Endothelial cell of umbilical vein (primary cell): ENCODE data around the gene LAMB4. TPM values are rescaled to one million over a fixed set of nuclear protein-coding genes. Genes with fewer than 3 reads are reported as not detected.

ENCODE experiments used
- BruUV-seq: library from RNA; stranded (reverse); fragments of 400-500 nt; replicated peaks from 2 replicates; lab custom pipeline; 2021; lab: Mats Ljungman, UMichigan
- CTCF ChIA-PET: fragments of 300-600, 350-600 bp; sonication (Branson Sonifier 250); formaldehyde crosslinking; loops from one replicate; lab custom pipeline; 2021; ENCODE audit warnings: antibody characterized with exemption, inconsistent platforms; lab: Charles Lee
- POLR2A ChIA-PET: fragments of 300-600, 350-600 bp; sonication (Branson Sonifier 250); formaldehyde crosslinking; loops from one replicate; lab custom pipeline; 2021; ENCODE audit warnings: antibody characterized with exemption, inconsistent platforms; lab: Charles Lee
- DNase-seq: peaks from one replicate; pipeline ENCODE4 v3.0.0-alpha.2; 2011; ENCODE audit warnings: low read depth, low spot score
- FAIRE-seq: peaks from 2 replicates; lab custom pipeline; 2011; peaks lifted over from hg19 to GRCh38; lab: Jason Lieb, UNC
- H2AFZ ChIP-seq: 2 replicates; pipeline ENCODE4 v1.6.0; 2012; ENCODE audit warnings: low read depth, low read length, control low read depth, inconsistent platforms
- H3K27ac ChIP-seq: 2 replicates; pipeline ENCODE4 v1.5.1; 2011; ENCODE audit warnings: low read depth, mild to moderate bottlenecking, control low read depth, low read length, moderate library complexity; ENCODE audit not compliant: insufficient read depth
- H3K27me3 ChIP-seq, 2 experiments: 2 replicates each; pipeline versions ENCODE4 v1.6.0 to v1.6.1; 2011; ENCODE audit warnings: low read length in 2 of 2, mixed read lengths in 1 of 2; ENCODE audit not compliant: control insufficient read depth in 2 of 2, insufficient read depth in 2 of 2
- H3K36me3 ChIP-seq, 2 experiments: 2 replicates in 1 of 2; 3 replicates in 1 of 2; pipeline ENCODE4 v1.5.1; 2011; ENCODE audit warnings: low read length in 2 of 2, mild to moderate bottlenecking in 1 of 2, moderate library complexity in 1 of 2; ENCODE audit not compliant: control insufficient read depth in 2 of 2, insufficient read depth in 2 of 2; ENCODE audit errors: extremely low read depth in 1 of 2
- H3K4me1 ChIP-seq: 3 replicates; pipeline ENCODE4 v1.5.1; 2011; ENCODE audit warnings: mild to moderate bottlenecking, low read length; ENCODE audit not compliant: control insufficient read depth, insufficient read depth; ENCODE audit errors: extremely low read depth
- H3K4me2 ChIP-seq: 2 replicates; pipeline ENCODE4 v1.6.1; 2011; ENCODE audit warnings: low read length, control low read depth, mixed read lengths; ENCODE audit not compliant: insufficient read depth
- H3K4me3 ChIP-seq, 3 experiments: fragments of 200-600 bp in 1 of 3; sonication (generic), shearing (Covaris generic) in 1 of 3; replicated peaks in 1 of 3; 2 replicates each; pipeline ENCODE4 v1.5.1; 2011 to 2016; ENCODE audit warnings: control low read depth in 3 of 3, low read length in 3 of 3, mild to moderate bottlenecking in 2 of 3, inconsistent platforms in 1 of 3, low read depth in 1 of 3, moderate library complexity in 1 of 3; ENCODE audit not compliant: insufficient read depth in 1 of 3
- H3K79me2 ChIP-seq: 2 replicates; pipeline ENCODE4 v1.6.0; 2012; ENCODE audit warnings: low read length, inconsistent platforms; ENCODE audit not compliant: control insufficient read depth, insufficient read depth
- H3K9ac ChIP-seq: replicated peaks from 2 replicates; pipeline ENCODE3; 2011; ENCODE audit warnings: low read length, control low read depth; ENCODE audit not compliant: insufficient read depth; ENCODE audit errors: extremely low read depth
- H3K9me1 ChIP-seq: replicated peaks from 3 replicates; pipeline ENCODE4 v1.6.0; 2011; ENCODE audit warnings: mild to moderate bottlenecking, low read length; ENCODE audit not compliant: control insufficient read depth, insufficient read depth; ENCODE audit errors: extremely low read depth
- H3K9me3 ChIP-seq: replicated peaks from 2 replicates; pipeline ENCODE4 v1.5.1; 2012; ENCODE audit warnings: low read length, inconsistent platforms; ENCODE audit not compliant: control insufficient read depth, insufficient read depth
- H4K20me1 ChIP-seq: replicated peaks from 2 replicates; pipeline ENCODE3; 2011; ENCODE audit warnings: mild to moderate bottlenecking, low read length; ENCODE audit not compliant: control insufficient read depth, insufficient read depth; ENCODE audit errors: extremely low read depth
- CTCF ChIP-seq, 2 donors: IDR thresholded peaks; 1 replicate in 1 of 2; 2 replicates in 1 of 2; pipeline ENCODE4 v1.5.1; 2011; ENCODE audit warnings: low read length in 2 of 2, mild to moderate bottlenecking in 2 of 2, moderate library complexity in 2 of 2, control low read depth in 1 of 2, inconsistent platforms in 1 of 2, low read depth in 1 of 2; ENCODE audit not compliant: insufficient read depth in 1 of 2; ENCODE audit errors: extremely low read depth in 1 of 2
- EZH2 ChIP-seq: IDR thresholded peaks from 2 replicates; pipeline ENCODE4 v1.6.1; 2012; ENCODE audit warnings: borderline replicate concordance, low read depth, mild to moderate bottlenecking, moderate library complexity, low read length, inconsistent platforms; ENCODE audit not compliant: severe bottlenecking
- FOS ChIP-seq: IDR thresholded peaks from 2 replicates; pipeline ENCODE4 v1.6.1; 2011; ENCODE audit warnings: mild to moderate bottlenecking, low read length, moderate library complexity, borderline replicate concordance; ENCODE audit not compliant: insufficient read depth
- GATA2 ChIP-seq: IDR thresholded peaks from 2 replicates; pipeline ENCODE4 v1.7.0; 2011; ENCODE audit warnings: low read depth, mild to moderate bottlenecking, moderate library complexity, mixed read lengths, low read length; ENCODE audit not compliant: insufficient read length, insufficient read depth
- JUN ChIP-seq: IDR thresholded peaks from 2 replicates; pipeline ENCODE4 v1.6.1; 2011; ENCODE audit warnings: borderline replicate concordance, low read depth; ENCODE audit not compliant: insufficient read length, insufficient read depth
- MAX ChIP-seq: IDR thresholded peaks from 2 replicates; pipeline ENCODE4 v1.6.1; 2011; ENCODE audit not compliant: insufficient read depth, insufficient read length
- MYC ChIP-seq: IDR thresholded peaks from one replicate; pipeline ENCODE4 v1.6.1; 2011; ENCODE audit warnings: mild to moderate bottlenecking, low read depth, low read length
- POLR2A ChIP-seq: IDR thresholded peaks from 2 replicates; pipeline ENCODE4 v1.6.1; 2012; ENCODE audit warnings: low read depth, mild to moderate bottlenecking, control low read depth, low read length
- POLR2AphosphoS5 ChIP-seq: IDR thresholded peaks from 2 replicates; pipeline ENCODE4 v1.6.1; 2012; ENCODE audit warnings: low read depth, mild to moderate bottlenecking, control low read depth, low read length, moderate library complexity; ENCODE audit not compliant: insufficient read depth
- dilution Hi-C: fragments of 300-500 bp; cut with MboI; formaldehyde crosslinking; loops from one replicate; pipeline ENCODE4 v1.15.0; 2019; ENCODE audit warnings: low sequenced_read_pairs; ENCODE audit not compliant: extremely low pct_ligation_motif_present
- intact Hi-C: fragments of 100-400 bp; cut with micrococcal nuclease; formaldehyde crosslinking; loops from one replicate; pipeline ENCODE4 v1.10.0; 2022
- polyA plus RNA-seq, 4 experiments: library from polyadenylated mRNA; depleted of rRNA in 3 of 4; stranded (reverse) in 3 of 4; unstranded in 1 of 4; fragments of >200 nt; gene quantifications; 2 replicates each; pipeline versions ENCODE4 v1.2.1 to v1.2.3, GENCODE V29; 2011 to 2012; ENCODE audit warnings: missing spikeins in 1 of 4
- total RNA-seq: library from RNA; stranded (reverse); gene quantifications from 2 replicates; pipeline ENCODE4 v1.2.3, GENCODE V29; 2021

Gene LAMB4
- total and polyA plus RNA-seq, 2 donors (not counting 3 experiments of a cell fraction or from before 2014, with no cell fraction given) = 0.15 to 0.20 TPM

GRCh38 chr7:108170251-108170650 lies 40.1 kb upstream of the LAMB4 start:
- Histone ChIP-seq H3K9ac (no peak overlapping the region), H3K79me2 (no peaks in the 10 kb centered on the region), H3K4me1 (no peaks in the 10 kb centered on the region), H2AFZ (no peak overlapping the region), H4K20me1 (no peaks in the 10 kb centered on the region), H3K4me3 (no peak overlapping the region), H3K9me3 (no peaks in the 10 kb centered on the region), H3K27ac (no peak overlapping the region), H3K27me3 (no peaks in the 10 kb centered on the region), H3K9me1 (no peaks in the 10 kb centered on the region), H3K4me2 (no peak overlapping the region), H3K36me3 (no peaks in the 10 kb centered on the region)
- no peak for TF ChIP-seq MYC
- no peak for TF ChIP-seq GATA2
- no peak for TF ChIP-seq POLR2A
- no peak for TF ChIP-seq FOS
- TF ChIP-seq JUN = no peak
- TF ChIP-seq POLR2AphosphoS5 = no peak
- TF ChIP-seq CTCF (IDR thresholded peaks at IDR 0.05; ENCODE audit: extremely low read depth in 1 of 2, insufficient read depth in 1 of 2, low read depth in 1 of 2, low read length in 2 of 2) = no peak
- TF ChIP-seq MAX = no peak
- TF ChIP-seq EZH2 = no peak
- ChIA-PET POLR2A (no interaction called here), CTCF (no interaction called here)
- DNase-seq (no peak), FAIRE-seq (no peak)
- intact Hi-C loops (no loop called here), dilution Hi-C loops (no loop called here)
- no TSS peak for BruUV-seq
